AG04449 (cell line): ENCODE measurements around the gene ZCCHC14.

Experiments used
- CTCF ChIA-PET: fragments of 350-600 bp; formaldehyde crosslinking; extraction: SDS; loops from one replicate; lab custom pipeline; 2021; ENCODE audit warnings: antibody characterized with exemption; lab: Yijun Ruan, JAX
- POLR2A ChIA-PET: fragments of 400-600, 350-600 bp; formaldehyde crosslinking; extraction: SDS; loops from one replicate; lab custom pipeline; 2020; ENCODE audit warnings: antibody characterized with exemption, inconsistent platforms; lab: Yijun Ruan, JAX
- DNase-seq: peaks from one replicate; pipeline ENCODE4 v3.0.0-alpha.2; 2010; ENCODE audit warnings: low read depth, low spot score
- H3K4me3 ChIP-seq: 2 replicates; pipeline ENCODE4 v1.5.1; 2011; ENCODE audit warnings: low read depth, mild to moderate bottlenecking, control low read depth, low read length
- CTCF ChIP-seq: IDR thresholded peaks from one replicate; pipeline ENCODE4 v1.5.1; 2011; ENCODE audit warnings: mild to moderate bottlenecking, moderate library complexity, low read length, control low read depth, inconsistent platforms; ENCODE audit not compliant: insufficient read depth; ENCODE audit errors: missing control alignments

The ZCCHC14 gene

GRCh38 chr16:87431926-87432325 is 60.9 kb downstream of the ZCCHC14 start:
- no peak overlapping the region for H3K4me3 ChIP-seq
- ChIA-PET POLR2A (no interaction called here), CTCF (interaction anchor here (1.2 to 3.0 kb wide), 5 partner anchors 12 to 205 kb away, joined by 3 to 17 read pairs (median 7); no protein-coding TSS in a partner anchor)
- peak; percentile 31 for DNase-seq
- no peak for TF ChIP-seq CTCF

- H3K4me3 ChIP-seq, result no peak overlapping the region
- CTCF ChIA-PET, result interaction anchor here (2.8 to 5.0 kb wide), 2 partner anchors 9 to 209 kb away, joined by 14 to 37 read pairs; no protein-coding TSS in a partner anchor
- DNase-seq, result no peak
- TF ChIP-seq CTCF, result no peak
- POLR2A ChIA-PET, result interaction anchor here (0.6 kb wide), 1 partner anchor 73 kb away, joined by 3 read pairs; no protein-coding TSS in a partner anchor
Observed at GRCh38 chr16:87426423-87427215, 66.2 kb downstream of the ZCCHC14 start.

- no peak for TF ChIP-seq CTCF
- H3K4me3 ChIP-seq, result no peak overlapping the region
- POLR2A ChIA-PET, result no interaction called here
- no peak for DNase-seq
- CTCF ChIA-PET, result interaction anchor here (2.8 to 5.0 kb wide), 2 partner anchors 9 to 210 kb away, joined by 14 to 37 read pairs; no protein-coding TSS in a partner anchor
Observed at GRCh38 chr16:87425941-87426340, 66.9 kb downstream of the ZCCHC14 start.

GRCh38 chr16:87424266-87424665 is 68.6 kb downstream of the ZCCHC14 start:
- no peak for TF ChIP-seq CTCF
- CTCF ChIA-PET, result interaction anchor here (0.6 to 5.0 kb wide), 6 partner anchors 7 to 344 kb away, joined by 3 to 37 read pairs (median 5); no protein-coding TSS in a partner anchor
- POLR2A ChIA-PET, result no interaction called here
- H3K4me3 ChIP-seq, result no peak overlapping the region
- DNase-seq, result no peak

- no peak for TF ChIP-seq CTCF
- DNase-seq, result no peak
- no peak overlapping the region for H3K4me3 ChIP-seq
- POLR2A ChIA-PET, result interaction anchor here (0.7 kb wide), 1 partner anchor 38 kb away, joined by 4 read pairs; no protein-coding TSS in a partner anchor
- CTCF ChIA-PET, result interaction anchor here (1.0 to 5.0 kb wide), 3 partner anchors 8 to 213 kb away, joined by 3 to 37 read pairs (median 7); no protein-coding TSS in a partner anchor
Observed at GRCh38 chr16:87423429-87423828, 69.4 kb downstream of the ZCCHC14 start.

- POLR2A ChIA-PET, result no interaction called here
- H3K4me3 ChIP-seq, result no peak overlapping the region
- CTCF ChIA-PET, result interaction anchor here (1.8 kb wide), 1 partner anchor 14 kb away, joined by 4 read pairs; no protein-coding TSS in a partner anchor
- DNase-seq, result no peak
- no peak for TF ChIP-seq CTCF
Observed at GRCh38 chr16:87422106-87422505, 70.7 kb downstream of the ZCCHC14 start.
